ENCODE data around the gene ZBP1.

ZBP1 gene

GRCh38 chr20:57592263-57593092, 27.7 kb downstream of the ZBP1 start:
- H3K4me2 ChIP-seq, result no peak overlapping the region
- H3K4me1 ChIP-seq (ENCODE audit: low read depth, poor library complexity, severe bottlenecking), result peaks cover 14% of the 10 kb centered on the region
- no peaks in the 10 kb centered on the region for H3K36me3 ChIP-seq (ENCODE audit: insufficient read depth)
- H3K79me2 ChIP-seq (ENCODE audit: insufficient read depth, low read depth), result no peaks in the 10 kb centered on the region
- no peaks in the 10 kb centered on the region for H4K20me1 ChIP-seq (ENCODE audit: insufficient read depth)
- no peak overlapping the region for H2AFZ ChIP-seq (ENCODE audit: low read depth)
- H3K27ac ChIP-seq, result no peak overlapping the region
- no peak for TF ChIP-seq CTCF (conservative IDR thresholded peaks at IDR 0.05; ENCODE audit: low read depth, low read length)
- no peak overlapping the region for H3K9ac ChIP-seq
- no peak overlapping the region for H3K4me3 ChIP-seq (IDR thresholded peaks at IDR 0.05; ENCODE audit: insufficient read depth, low read depth, low read length)
- H3K27me3 ChIP-seq (ENCODE audit: insufficient read depth, low read depth), result peaks cover 31% of the 10 kb centered on the region

GRCh38 chr20:57591289-57592229, 28.7 kb downstream of the ZBP1 start:
- H3K27me3 ChIP-seq (ENCODE audit: insufficient read depth, low read depth), result peaks cover 40% of the 10 kb centered on the region
- H3K4me2 ChIP-seq, result no peak overlapping the region
- H2AFZ ChIP-seq (ENCODE audit: low read depth), result no peak overlapping the region
- no peak overlapping the region for H3K9ac ChIP-seq
- H4K20me1 ChIP-seq (ENCODE audit: insufficient read depth), result no peaks in the 10 kb centered on the region
- H3K4me1 ChIP-seq (ENCODE audit: low read depth, poor library complexity, severe bottlenecking), result peaks cover 5% of the 10 kb centered on the region
- H3K79me2 ChIP-seq (ENCODE audit: insufficient read depth, low read depth), result no peaks in the 10 kb centered on the region
- no peaks in the 10 kb centered on the region for H3K36me3 ChIP-seq (ENCODE audit: insufficient read depth)
- no peak overlapping the region for H3K4me3 ChIP-seq (IDR thresholded peaks at IDR 0.05; ENCODE audit: insufficient read depth, low read depth, low read length)
- TF ChIP-seq CTCF (conservative IDR thresholded peaks at IDR 0.05; ENCODE audit: low read depth, low read length), result no peak
- no peak overlapping the region for H3K27ac ChIP-seq

GRCh38 chr20:57590485-57591288, 29.5 kb downstream of the ZBP1 start:
- H3K4me2 ChIP-seq, result no peak overlapping the region
- no peak overlapping the region for H2AFZ ChIP-seq (ENCODE audit: low read depth)
- no peaks in the 10 kb centered on the region for H4K20me1 ChIP-seq (ENCODE audit: insufficient read depth)
- H3K36me3 ChIP-seq (ENCODE audit: insufficient read depth), result no peaks in the 10 kb centered on the region
- no peak overlapping the region for H3K4me3 ChIP-seq (IDR thresholded peaks at IDR 0.05; ENCODE audit: insufficient read depth, low read depth, low read length)
- H3K9ac ChIP-seq, result no peak overlapping the region
- peaks cover 4% of the 10 kb centered on the region for H3K4me1 ChIP-seq (ENCODE audit: low read depth, poor library complexity, severe bottlenecking)
- TF ChIP-seq CTCF (conservative IDR thresholded peaks at IDR 0.05; ENCODE audit: low read depth, low read length), result no peak
- no peak overlapping the region for H3K27ac ChIP-seq
- H3K27me3 ChIP-seq (ENCODE audit: insufficient read depth, low read depth), result peaks cover 44% of the 10 kb centered on the region
- H3K79me2 ChIP-seq (ENCODE audit: insufficient read depth, low read depth), result no peaks in the 10 kb centered on the region
